ENCODE data around the gene ST3GAL2.
"Not testable (repeated sequence)": the region's sequence is repeated elsewhere in the genome, so short reads cannot be mapped to it uniquely, and the experiment has no call there.

The ST3GAL2 gene

DNA sequence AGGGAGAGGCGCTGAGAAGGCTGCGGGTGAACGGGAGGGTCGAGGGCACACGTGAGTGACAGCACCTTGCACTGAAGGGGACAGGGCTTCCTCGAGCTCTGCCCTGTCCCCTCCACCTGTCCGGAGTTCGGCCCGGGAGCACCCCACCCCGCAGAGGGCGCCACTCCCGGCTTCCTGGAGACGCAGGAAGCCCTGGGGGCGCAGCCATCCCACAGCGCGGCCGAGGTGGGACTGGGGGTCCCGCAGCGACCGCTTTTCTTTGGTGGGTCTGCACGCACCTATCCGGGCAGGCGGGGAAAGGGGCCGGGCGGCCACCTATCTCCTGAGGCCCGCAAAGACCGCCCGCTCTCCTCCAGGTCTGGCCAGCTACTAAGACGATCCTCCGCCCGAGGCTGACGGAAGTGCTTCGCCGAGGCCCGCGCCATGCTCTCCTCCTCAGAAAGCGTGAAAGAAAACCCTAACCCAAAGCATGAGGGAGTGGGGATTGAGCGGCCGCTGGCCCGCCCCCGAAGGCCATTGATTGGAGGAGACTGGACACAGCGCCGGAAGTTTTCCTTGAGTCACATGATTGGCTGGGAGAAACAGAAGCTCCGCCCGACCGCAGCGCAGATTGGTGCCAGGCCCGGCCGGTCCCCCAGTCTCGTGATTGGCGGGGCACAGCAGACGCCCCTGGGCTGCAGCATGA is 57.8 kb downstream of the ST3GAL2 start:
- DNase-seq = peak; percentile 99

DNA sequence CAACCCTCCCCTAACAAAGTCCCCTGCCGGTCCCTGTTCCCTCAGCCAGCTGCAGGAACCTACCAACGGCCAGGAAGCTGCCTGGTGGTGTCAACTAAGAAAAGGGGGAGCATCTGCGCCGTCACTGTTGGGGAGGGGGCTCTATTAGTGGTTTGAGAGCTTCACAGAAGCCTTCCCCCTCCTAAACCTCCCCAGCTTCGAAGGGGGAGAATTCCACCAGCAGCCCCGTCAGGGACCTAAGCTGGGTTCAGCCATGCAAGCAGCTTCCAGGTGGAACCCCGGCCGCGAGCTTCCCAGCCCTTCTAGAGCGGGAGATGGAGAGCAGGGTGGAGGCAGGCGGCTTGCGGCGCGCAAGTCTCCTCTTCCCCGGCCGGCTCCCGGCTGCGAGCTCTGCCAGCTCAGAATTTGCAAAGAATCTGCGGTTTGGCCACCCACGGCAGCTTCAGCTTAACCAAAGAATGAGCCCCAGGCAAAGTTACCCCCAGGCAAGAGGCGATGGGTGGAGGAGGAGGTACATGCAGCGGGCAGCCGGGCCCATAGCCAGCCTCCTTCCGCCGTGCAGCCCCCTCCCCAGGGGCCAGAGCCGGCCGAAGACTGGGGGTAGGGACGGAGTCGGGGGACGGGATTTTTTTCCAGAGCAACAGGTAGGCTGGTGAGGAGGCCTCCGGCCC is 58.5 kb downstream of the ST3GAL2 start:
- peak; percentile 89 for DNase-seq

DNA sequence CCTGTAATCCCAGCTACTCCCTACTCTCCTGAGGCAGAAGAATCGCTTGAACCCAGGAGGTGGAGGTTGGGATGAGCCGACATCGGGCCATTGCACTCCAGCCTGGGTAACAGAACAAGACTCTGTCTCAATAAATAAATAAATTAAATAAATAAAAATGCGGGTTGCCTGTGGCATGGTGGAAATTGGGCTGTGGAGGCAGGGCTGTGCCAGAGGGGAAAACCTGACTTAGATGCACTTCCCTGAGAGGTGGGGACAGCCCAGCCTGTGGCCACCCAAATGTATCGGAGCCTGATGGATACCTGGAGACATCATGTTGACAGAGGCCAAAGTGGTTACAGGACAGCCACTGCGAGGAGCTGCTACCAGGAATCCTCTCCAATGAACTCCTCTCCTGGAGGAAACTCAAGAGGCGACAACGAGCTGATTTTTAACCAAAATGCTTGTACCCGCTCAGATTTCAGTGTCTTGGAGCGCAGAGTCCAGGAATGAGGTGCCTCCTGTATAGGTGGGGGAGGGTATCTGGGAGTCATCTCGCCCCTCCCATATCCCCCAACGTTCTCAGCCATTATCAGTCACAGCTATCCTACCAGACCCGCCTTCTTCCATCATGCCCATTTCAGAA is 59.9 kb downstream of the ST3GAL2 start:
- DNase-seq = no peak

GRCh38 chr16:70377782-70378181 is 61.1 kb downstream of the ST3GAL2 start:
- DNase-seq = no peak

GRCh38 chr16:70375636-70376611 is 63.0 kb downstream of the ST3GAL2 start:
- DNase-seq = no peak

GRCh38 chr16:70374213-70374612 is 64.7 kb downstream of the ST3GAL2 start:
- no peak for DNase-seq

GRCh38 chr16:70372921-70373728 is 65.8 kb downstream of the ST3GAL2 start:
- DNase-seq = no peak

DNA sequence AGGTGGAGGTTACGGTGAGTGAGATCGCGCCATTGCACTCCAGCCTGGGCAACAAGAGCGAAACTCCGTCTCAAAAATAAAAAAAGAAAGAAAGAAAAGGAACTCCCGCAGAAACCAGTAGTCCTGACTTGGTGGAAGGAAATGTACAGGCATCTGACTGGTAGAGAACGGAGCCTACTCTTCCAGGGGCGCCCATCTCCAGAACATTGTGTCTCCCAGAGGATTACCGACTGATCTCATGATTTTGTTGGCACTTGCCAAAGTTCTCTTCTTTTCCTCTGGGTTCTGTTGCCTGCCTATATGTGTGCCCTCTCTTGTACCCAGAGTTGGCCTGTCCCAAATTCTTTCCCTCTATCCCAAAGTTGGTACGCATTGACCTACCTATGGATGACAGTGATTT is 68.0 kb downstream of the ST3GAL2 start:
- DNase-seq = no peak

DNA sequence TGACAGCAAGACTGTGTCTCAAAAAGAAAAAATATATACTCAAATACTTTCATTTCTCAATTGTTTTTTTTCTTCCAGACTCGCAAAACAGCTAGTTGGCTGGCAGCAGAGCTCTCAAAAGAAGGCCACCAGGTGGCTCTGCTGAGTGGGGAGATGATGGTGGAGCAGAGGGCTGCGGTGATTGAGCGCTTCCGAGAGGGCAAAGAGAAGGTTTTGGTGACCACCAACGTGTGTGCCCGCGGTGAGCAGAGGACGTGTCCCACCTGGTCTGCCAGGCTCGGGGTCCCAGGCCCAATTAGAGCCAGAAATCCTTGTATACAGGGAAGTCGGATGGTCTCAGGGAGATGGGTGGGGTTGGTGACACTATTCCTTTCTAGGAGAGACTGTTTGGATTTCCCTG is 68.8 kb downstream of the ST3GAL2 start:
- not testable (repeated sequence) for DNase-seq

- DNase-seq = no peak
Observed at GRCh38 chr16:70364399-70364798, 74.5 kb downstream of the ST3GAL2 start.

DNA sequence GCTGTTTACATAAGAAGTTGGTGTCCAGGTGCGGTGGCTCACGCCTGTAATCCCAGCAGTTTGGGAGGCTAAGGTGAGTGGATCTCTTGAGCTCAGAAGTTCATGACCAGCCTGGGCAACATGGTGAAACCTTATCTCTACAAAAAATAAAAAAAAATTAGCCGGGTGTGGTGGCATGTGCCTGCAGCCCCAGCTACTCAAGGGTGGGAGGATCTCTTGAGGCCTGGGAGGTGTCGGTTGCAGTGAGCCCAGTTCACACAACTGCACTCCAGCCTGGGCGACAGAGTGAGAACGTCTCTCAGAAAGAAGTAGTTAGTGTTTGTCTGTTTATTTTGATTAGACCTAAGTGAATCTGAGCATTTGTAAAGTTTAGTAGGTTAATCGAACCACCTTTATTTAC is 79.3 kb downstream of the ST3GAL2 start:
- DNase-seq = no peak

GRCh38 chr16:70349783-70350182 is 89.1 kb downstream of the ST3GAL2 start:
- DNase-seq = no peak

- no peak for DNase-seq
Observed at GRCh38 chr16:70348991-70349390, 89.9 kb downstream of the ST3GAL2 start.

DNA sequence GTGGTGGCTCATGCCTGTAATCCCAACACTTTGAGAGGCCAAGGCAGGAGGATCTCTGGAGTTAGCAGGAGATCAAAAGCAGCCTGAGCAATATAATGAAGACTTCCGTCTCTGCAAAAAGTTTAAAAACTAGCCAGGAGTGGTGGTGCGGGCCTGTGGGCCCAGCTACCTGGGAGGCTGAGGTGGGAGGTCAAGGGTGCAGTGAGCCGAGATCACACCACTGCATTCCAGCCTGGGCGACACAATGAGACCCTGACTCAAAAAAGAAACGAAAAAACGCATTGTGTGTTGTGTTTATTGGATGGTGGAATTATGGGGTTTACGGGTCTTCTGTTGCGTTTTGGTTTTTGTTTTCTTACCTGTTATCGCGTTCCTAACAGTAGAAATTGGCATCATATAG is 93.1 kb downstream of the ST3GAL2 start:
- DNase-seq = no peak

DNA sequence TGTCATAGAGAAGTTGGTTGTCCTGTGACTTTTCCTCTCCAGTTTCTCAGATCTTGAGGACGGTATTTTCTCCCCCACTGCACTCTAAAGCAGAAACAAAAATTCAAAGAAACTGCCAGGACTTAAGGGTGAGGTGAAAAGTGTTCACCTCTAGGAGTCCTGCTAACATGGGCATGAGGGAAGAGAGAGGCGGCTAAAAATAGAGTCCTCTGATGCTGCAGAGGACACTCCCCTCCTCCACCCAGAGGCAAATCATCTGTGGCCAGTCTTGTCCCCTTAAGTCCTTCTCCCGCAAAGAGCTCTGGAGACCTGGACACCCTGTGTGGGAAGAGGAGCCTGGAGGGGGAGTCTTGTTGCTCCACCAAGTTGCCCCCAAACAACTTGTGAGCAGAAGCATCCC is 96.9 kb downstream of the ST3GAL2 start:
- no peak for DNase-seq

GRCh38 chr16:70341600-70341999 is 97.3 kb downstream of the ST3GAL2 start:
- no peak for DNase-seq

GRCh38 chr16:70337814-70338213 is 101.1 kb downstream of the ST3GAL2 start:
- DNase-seq = no peak

- not testable (repeated sequence) for DNase-seq
Observed at GRCh38 chr16:70332728-70333127, 106.2 kb downstream of the ST3GAL2 start.

GRCh38 chr16:70331588-70332358 is 107.1 kb downstream of the ST3GAL2 start:
- no peak for DNase-seq

GRCh38 chr16:70331091-70331490 is 107.8 kb downstream of the ST3GAL2 start:
- DNase-seq = no peak
